Measurements from ENCODE around the gene RAVER1.
"Not testable (repeated sequence)": the region's sequence is repeated elsewhere in the genome, so short reads cannot be mapped to it uniquely, and the experiment has no call there.

RAVER1 gene

GRCh38 chr19:10288662-10289166 is 44.6 kb downstream of the RAVER1 start:
- peak overlapping the region; percentile 37; the same call in 1 of the 2 replicates for H3K4me3 ChIP-seq (ENCODE audit: low read depth, low read length)
- TF ChIP-seq CTCF (IDR thresholded peaks at IDR 0.05; ENCODE audit: control insufficient read depth, extremely low read depth, insufficient read depth), result no peak
- no peak for DNase-seq (ENCODE audit: low read depth)

- H3K4me3 ChIP-seq (ENCODE audit: low read depth, low read length), result no peak within 1 kb of the TSS
- DNase-seq (ENCODE audit: low read depth), result no peak
- TF ChIP-seq CTCF (IDR thresholded peaks at IDR 0.05; ENCODE audit: control insufficient read depth, extremely low read depth, insufficient read depth), result no peak
These were observed 46.3 kb downstream of the RAVER1 start, which contains the start of gene ICAM4 for GRCh38 chr19:10286803-10287737. Gene ICAM4, plus strand, starts transcription at chr19:10286955. Its CDS starts 58 bp downstream, at chr19:10287013.

GRCh38 chr19:10285393-10285792 is 47.9 kb downstream of the RAVER1 start:
- no peak for DNase-seq (ENCODE audit: low read depth)
- TF ChIP-seq CTCF (IDR thresholded peaks at IDR 0.05; ENCODE audit: control insufficient read depth, extremely low read depth, insufficient read depth), result no peak

GRCh38 chr19:10284960-10285278 is 48.4 kb downstream of the RAVER1 start:
- H3K4me3 ChIP-seq (ENCODE audit: low read depth, low read length), result no peak overlapping the region
- no peak for TF ChIP-seq CTCF (IDR thresholded peaks at IDR 0.05; ENCODE audit: control insufficient read depth, extremely low read depth, insufficient read depth)
- DNase-seq (ENCODE audit: low read depth), result no peak

More at GRCh38 chr19:10285393-10285792, 47.9 kb downstream of the RAVER1 start:
- H3K4me3 ChIP-seq (ENCODE audit: low read depth, low read length), result no peak overlapping the region

GRCh38 chr19:10284065-10284959 is 49.0 kb downstream of the RAVER1 start:
- no peak for TF ChIP-seq CTCF (IDR thresholded peaks at IDR 0.05; ENCODE audit: control insufficient read depth, extremely low read depth, insufficient read depth)
- H3K4me3 ChIP-seq (ENCODE audit: low read depth, low read length), result no peak overlapping the region
- DNase-seq (ENCODE audit: low read depth), result no peak

GRCh38 chr19:10283301-10284064 is 49.8 kb downstream of the RAVER1 start:
- no peak overlapping the region for H3K4me3 ChIP-seq (ENCODE audit: low read depth, low read length)
- no peak for DNase-seq (ENCODE audit: low read depth)
- TF ChIP-seq CTCF (IDR thresholded peaks at IDR 0.05; ENCODE audit: control insufficient read depth, extremely low read depth, insufficient read depth), result no peak

GRCh38 chr19:10282043-10282442 is 51.3 kb downstream of the RAVER1 start:
- not testable (repeated sequence) for H3K4me3 ChIP-seq (ENCODE audit: low read depth, low read length); DNase-seq (ENCODE audit: low read depth)
